Effector memory CD4-positive, alpha-beta T cell (primary cell): ENCODE measurements around the gene FBXO48.

ENCODE experiments used
- DNase-seq, 3 donors: peaks; one replicate each; pipeline ENCODE4 v3.0.0-alpha.2; 2020
- H3K27ac ChIP-seq: 2 replicates; pipeline ENCODE4 v1.7.0; 2013; ENCODE audit warnings: mild to moderate bottlenecking, low read length, moderate library complexity; ENCODE audit not compliant: insufficient read depth, poor library complexity, severe bottlenecking
- H3K27me3 ChIP-seq: replicated peaks from 2 replicates; pipeline ENCODE4 v1.7.0; 2013; ENCODE audit warnings: mild to moderate bottlenecking, low read length; ENCODE audit not compliant: insufficient read depth, control insufficient read depth, poor library complexity, severe bottlenecking
- H3K36me3 ChIP-seq: 2 replicates; pipeline ENCODE4 v1.7.0; 2013; ENCODE audit warnings: mild to moderate bottlenecking, low read length, moderate library complexity; ENCODE audit not compliant: control insufficient read depth, insufficient read depth
- H3K4me1 ChIP-seq: 2 replicates; pipeline ENCODE4 v1.7.0; 2013; ENCODE audit warnings: low read length, mild to moderate bottlenecking; ENCODE audit not compliant: control insufficient read depth, insufficient read depth, poor library complexity, severe bottlenecking
- H3K4me3 ChIP-seq: 2 replicates; pipeline ENCODE4 v1.7.0; 2013; ENCODE audit warnings: low read length, low read depth, mild to moderate bottlenecking; ENCODE audit not compliant: insufficient read depth, poor library complexity, severe bottlenecking
- H3K9me3 ChIP-seq: 2 replicates; pipeline ENCODE4 v1.7.0; 2013; ENCODE audit warnings: mild to moderate bottlenecking, low read length, moderate library complexity; ENCODE audit not compliant: control insufficient read depth

FBXO48 gene

DNA sequence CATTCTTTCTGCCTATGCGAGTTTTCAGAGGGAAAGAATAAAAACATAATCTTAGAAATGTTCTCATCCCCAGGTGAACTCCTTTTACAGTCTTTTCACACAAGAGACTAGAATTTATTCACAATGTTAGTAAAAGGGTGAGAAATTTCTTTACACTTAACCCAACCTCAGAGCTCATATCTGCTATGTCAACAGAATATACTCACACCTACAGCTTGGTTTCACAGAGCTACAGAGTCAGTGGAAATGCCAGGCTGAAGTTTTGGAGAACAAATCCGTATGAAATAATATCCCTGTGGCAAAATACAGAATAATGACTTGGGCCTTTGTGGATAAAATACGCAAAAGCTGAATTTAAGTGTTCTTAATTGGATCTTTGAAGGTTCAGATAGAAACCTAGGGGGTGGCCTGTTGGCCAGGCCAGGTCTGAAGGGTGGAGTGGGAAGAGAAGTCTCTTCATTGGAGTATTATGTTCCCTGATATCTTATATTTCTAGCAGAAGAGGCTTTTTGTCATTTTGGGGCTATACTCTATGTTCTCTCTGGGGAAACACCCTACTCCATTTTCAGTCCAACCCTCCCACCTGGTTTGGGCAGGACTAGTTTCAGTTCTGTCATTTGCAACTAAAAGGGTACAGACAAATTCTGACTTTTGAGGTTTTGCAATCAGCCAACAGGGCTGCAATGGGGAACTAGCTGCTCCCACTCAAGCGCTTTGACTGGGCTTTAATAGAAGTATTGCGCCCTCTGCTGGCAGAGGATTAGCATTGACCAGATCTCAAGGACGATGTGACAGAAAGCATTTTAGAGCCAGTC is 25.7 kb downstream of the FBXO48 start:
- DNase-seq: peak; percentile 61 to 80 (median 75)
- no peaks in the 10 kb centered on the region for H3K36me3 ChIP-seq
- H3K27me3 ChIP-seq: no peaks in the 10 kb centered on the region
- no peaks in the 10 kb centered on the region for H3K9me3 ChIP-seq
- no peak overlapping the region for H3K27ac ChIP-seq
- H3K4me1 ChIP-seq: no peaks in the 10 kb centered on the region
- H3K4me3 ChIP-seq: no peak overlapping the region

GRCh38 chr2:68438455-68439303 is 28.4 kb downstream of the FBXO48 start:
- no peak for DNase-seq
- Histone ChIP-seq H3K4me3 (no peak overlapping the region), H3K36me3 (no peaks in the 10 kb centered on the region), H3K9me3 (no peaks in the 10 kb centered on the region), H3K27ac (no peak overlapping the region), H3K27me3 (no peaks in the 10 kb centered on the region), H3K4me1 (no peaks in the 10 kb centered on the region)

DNA sequence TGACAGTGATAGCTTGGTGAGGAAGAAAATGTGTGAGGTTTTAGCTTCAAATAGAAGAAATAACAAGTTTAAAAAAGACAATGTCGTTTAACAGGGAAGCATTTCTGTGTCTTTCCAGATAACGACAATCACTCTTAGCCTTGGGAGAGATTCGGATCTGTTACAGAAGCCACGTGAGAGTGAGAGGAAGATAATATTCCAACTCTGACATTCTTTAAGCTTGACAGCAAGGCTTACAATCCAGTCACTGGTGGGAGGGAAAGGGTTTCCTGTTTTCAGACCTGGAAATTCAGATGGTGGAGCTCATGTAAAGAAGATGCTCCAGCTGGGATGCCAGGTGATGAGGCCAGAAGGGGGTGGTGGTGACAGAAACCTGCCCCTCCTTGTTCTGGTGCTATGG is 30.8 kb downstream of the FBXO48 start:
- no peak for DNase-seq
- no peaks in the 10 kb centered on the region for H3K27me3 ChIP-seq
- no peaks in the 10 kb centered on the region for H3K36me3 ChIP-seq
- H3K4me3 ChIP-seq: no peak overlapping the region
- no peaks in the 10 kb centered on the region for H3K9me3 ChIP-seq
- no peak overlapping the region for H3K27ac ChIP-seq
- no peaks in the 10 kb centered on the region for H3K4me1 ChIP-seq

DNA sequence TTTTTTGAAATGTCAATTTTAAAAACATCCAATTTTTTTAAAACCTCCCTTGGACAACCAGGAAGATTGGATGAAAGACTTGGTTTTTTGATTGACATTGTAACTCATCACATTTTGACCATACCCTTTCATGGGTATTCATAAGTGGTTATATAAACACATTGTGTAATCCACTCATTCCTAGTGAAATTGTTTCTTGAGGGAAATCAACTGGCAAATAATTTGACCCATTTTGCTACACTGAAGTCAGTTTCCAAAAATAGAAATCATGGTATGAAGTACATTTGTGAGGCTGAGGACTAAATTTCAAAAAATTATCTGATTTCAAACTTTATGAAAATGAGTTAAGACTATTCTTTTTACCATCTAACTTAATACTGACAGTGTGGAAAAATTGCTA is 31.5 kb downstream of the FBXO48 start:
- no peak for DNase-seq
- Histone ChIP-seq H3K27ac (no peak overlapping the region), H3K4me1 (no peaks in the 10 kb centered on the region), H3K4me3 (no peak overlapping the region), H3K36me3 (no peaks in the 10 kb centered on the region), H3K27me3 (no peaks in the 10 kb centered on the region), H3K9me3 (no peaks in the 10 kb centered on the region)

DNA sequence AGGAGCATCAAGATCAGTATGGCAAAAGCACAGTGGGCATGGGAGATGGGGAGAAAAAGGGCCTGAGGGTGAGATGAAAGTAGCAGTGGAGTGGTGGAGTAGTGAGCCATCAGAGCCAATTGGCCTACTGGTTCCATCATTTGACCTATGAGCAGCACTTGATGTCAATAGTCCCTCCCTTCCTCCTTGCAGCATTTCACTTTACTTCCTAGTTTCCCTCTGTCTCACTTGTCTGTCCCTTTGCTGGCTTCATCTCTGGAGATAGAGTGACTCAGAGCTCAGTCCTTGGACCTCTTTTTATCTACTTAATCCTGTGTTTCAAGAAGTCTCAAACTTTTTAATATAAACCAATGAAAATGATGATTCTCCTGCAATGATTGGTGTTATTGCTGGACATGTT is 32.1 kb downstream of the FBXO48 start:
- H3K27ac ChIP-seq: no peak overlapping the region

DNA sequence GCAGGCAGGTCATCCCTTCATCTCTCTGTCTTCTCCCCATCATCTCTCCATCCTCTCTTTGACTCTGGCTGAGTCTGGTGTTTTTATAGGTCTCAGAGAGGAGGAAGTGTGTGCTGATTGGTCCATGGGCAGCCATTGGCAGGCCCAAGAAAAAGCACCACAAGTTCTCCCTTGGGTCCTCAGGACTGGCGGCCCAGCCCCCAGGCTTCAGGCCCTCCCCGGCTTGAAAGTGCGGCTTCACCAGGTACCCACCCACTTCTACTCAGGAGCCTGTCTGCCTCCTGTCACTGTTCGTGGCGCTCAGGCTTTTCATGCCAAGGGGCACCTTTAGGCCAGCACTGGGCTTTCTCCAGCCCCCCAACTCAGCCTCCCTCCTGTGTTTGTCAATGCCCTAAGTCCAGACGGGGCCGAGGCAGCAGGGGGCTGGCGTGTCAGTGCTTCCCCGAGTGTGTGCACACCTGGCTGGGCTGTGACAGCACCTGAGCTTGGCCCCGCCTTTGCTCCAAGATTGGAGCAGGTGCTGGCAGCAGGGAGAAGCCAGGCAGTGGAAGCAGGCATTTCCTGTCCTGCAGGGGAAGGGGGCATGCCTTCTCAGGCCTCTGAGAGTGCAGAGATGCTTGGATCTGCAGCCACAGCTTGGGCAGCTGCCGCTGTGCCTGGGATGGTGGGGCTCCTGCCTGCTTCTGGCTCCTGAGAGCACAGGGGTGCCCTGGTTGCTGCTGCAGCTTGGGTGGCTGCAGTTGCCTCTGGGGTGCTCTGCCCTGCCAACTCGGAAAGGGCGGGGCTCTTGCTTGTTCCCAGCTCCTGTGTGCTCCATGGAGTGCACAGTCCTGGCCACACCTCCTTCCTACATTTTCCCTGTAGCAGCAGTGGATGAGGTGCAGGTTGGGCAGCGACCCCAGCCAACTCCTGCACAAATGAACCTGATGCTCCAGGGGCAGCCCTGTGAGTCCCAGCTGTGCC is 34.1 kb downstream of the FBXO48 start:
- no peaks in the 10 kb centered on the region for H3K36me3 ChIP-seq
- no peak overlapping the region for H3K4me3 ChIP-seq
- no peak for DNase-seq
- H3K27me3 ChIP-seq: no peaks in the 10 kb centered on the region
- no peaks in the 10 kb centered on the region for H3K9me3 ChIP-seq
- no peaks in the 10 kb centered on the region for H3K4me1 ChIP-seq
- no peak overlapping the region for H3K27ac ChIP-seq

More for the DNA sequence above, 32.1 kb downstream of the FBXO48 start:
- Histone ChIP-seq H3K4me1 (no peaks in the 10 kb centered on the region), H3K9me3 (no peaks in the 10 kb centered on the region), H3K36me3 (no peaks in the 10 kb centered on the region), H3K27me3 (no peaks in the 10 kb centered on the region), H3K4me3 (no peak overlapping the region)
- DNase-seq: no peak

GRCh38 chr2:68431316-68431972 is 35.6 kb downstream of the FBXO48 start:
- Histone ChIP-seq H3K4me1 (peaks cover 7% of the 10 kb centered on the region), H3K27me3 (no peaks in the 10 kb centered on the region), H3K9me3 (no peaks in the 10 kb centered on the region), H3K36me3 (no peaks in the 10 kb centered on the region), H3K4me3 (no peak overlapping the region), H3K27ac (no peak overlapping the region)
- DNase-seq: no peak

GRCh38 chr2:68429311-68429826 is 37.7 kb downstream of the FBXO48 start:
- H3K27me3 ChIP-seq: no peaks in the 10 kb centered on the region
- no peak for DNase-seq
- H3K9me3 ChIP-seq: no peaks in the 10 kb centered on the region
- H3K4me1 ChIP-seq: peaks cover 20% of the 10 kb centered on the region
- no peak overlapping the region for H3K27ac ChIP-seq
- no peaks in the 10 kb centered on the region for H3K36me3 ChIP-seq
- no peak overlapping the region for H3K4me3 ChIP-seq

GRCh38 chr2:68428746-68429145 is 38.3 kb downstream of the FBXO48 start:
- Histone ChIP-seq H3K27ac (no peak overlapping the region), H3K9me3 (no peaks in the 10 kb centered on the region), H3K4me3 (no peak overlapping the region), H3K27me3 (no peaks in the 10 kb centered on the region), H3K4me1 (peaks cover 21% of the 10 kb centered on the region), H3K36me3 (no peaks in the 10 kb centered on the region)
- DNase-seq: no peak
